Naive thymus-derived CD8-positive, alpha-beta T cell (primary cell): ENCODE results near the gene MYCT1. TPM values are rescaled to one million over a fixed set of nuclear protein-coding genes. Genes with fewer than 3 reads are reported as not detected.
"Not testable (repeated sequence)": the region's sequence is repeated elsewhere in the genome, so short reads cannot be mapped to it uniquely, and the experiment has no call there.

Source experiments
- ATAC-seq, 2 donors: fragments of 150-1000 bp; cut with Tn5 transposase in 1 of 2; sonication (Bioruptor Pico), chemical (Tn5 transposase) in 1 of 2; 1 replicate in 1 of 2; 2 replicates in 1 of 2; pipeline ENCODE4 v1.10.0; 2021; ENCODE audit warnings: mild to moderate bottlenecking in 2 of 2, moderate library complexity in 2 of 2
- POLR2A ChIA-PET: fragments of 350-600 bp; sonication (Branson Sonifier 250); formaldehyde crosslinking; loops from one replicate; lab custom pipeline; 2021; ENCODE audit warnings: antibody characterized with exemption; lab: Charles Lee
- DNase-seq, 10 donors: peaks; one replicate each; pipeline versions ENCODE4 v3.0.0 to v3.0.0-alpha.2; 2020 to 2022
- H3K27ac Mint-ChIP-seq, 10 donors: one replicate each; pipeline ENCODE4 v1.8.0; 2020 to 2022; ENCODE audit warnings: mild to moderate bottlenecking in 10 of 10, mixed read lengths in 10 of 10, moderate library complexity in 4 of 10, inconsistent platforms in 1 of 10
- H3K27me3 Mint-ChIP-seq, 5 donors: one replicate each; pipeline ENCODE4 v1.8.0; 2021 to 2022; ENCODE audit warnings: mixed read lengths in 5 of 5
- H3K36me3 Mint-ChIP-seq, 3 donors: one replicate each; pipeline ENCODE4 v1.8.0; 2020 to 2022; ENCODE audit warnings: mixed read lengths in 3 of 3, mild to moderate bottlenecking in 2 of 3, inconsistent platforms in 1 of 3
- H3K4me1 Mint-ChIP-seq, 4 donors: one replicate each; pipeline ENCODE4 v1.8.0; 2021 to 2022; ENCODE audit warnings: mixed read lengths in 4 of 4
- H3K4me3 Mint-ChIP-seq, 10 donors: one replicate each; pipeline ENCODE4 v1.8.0; 2020 to 2022; ENCODE audit warnings: mild to moderate bottlenecking in 10 of 10, mixed read lengths in 10 of 10, moderate library complexity in 6 of 10, inconsistent platforms in 1 of 10
- H3K9me3 Mint-ChIP-seq, 9 donors: one replicate each; pipeline ENCODE4 v1.8.0; 2020 to 2022; ENCODE audit warnings: mixed read lengths in 9 of 9, mild to moderate bottlenecking in 3 of 9, inconsistent platforms in 1 of 9, moderate library complexity in 1 of 9
- polyA plus RNA-seq, 3 donors: library from polyadenylated mRNA; unstranded; fragments of 300-500 nt; fragmentation: Illumina TruSeq; gene quantifications; one replicate each; pipeline ENCODE4 v1.2.3, GENCODE V29; 2021
- total RNA-seq, 8 experiments: library from RNA in 2 of 8; stranded (reverse) in 2 of 8; gene quantifications; one replicate each; pipeline ENCODE4 v1.2.3 and lab custom pipeline; 2021 to 2026

The MYCT1 gene, protein sequence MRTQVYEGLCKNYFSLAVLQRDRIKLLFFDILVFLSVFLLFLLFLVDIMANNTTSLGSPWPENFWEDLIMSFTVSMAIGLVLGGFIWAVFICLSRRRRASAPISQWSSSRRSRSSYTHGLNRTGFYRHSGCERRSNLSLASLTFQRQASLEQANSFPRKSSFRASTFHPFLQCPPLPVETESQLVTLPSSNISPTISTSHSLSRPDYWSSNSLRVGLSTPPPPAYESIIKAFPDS
- not detected for total RNA-seq
- polyA plus RNA-seq: not detected
- total RNA-seq (lab: John Stamatoyannopoulos, UW): 0 to 0.09 (median 0) reads per million in 6 experiments

GRCh38 chr6:152697634-152698033 is at the start of gene MYCT1:
Gene MYCT1 (plus strand): TSS chr6:152697897. CDS start chr6:152697903, 6 bp downstream.
- DNase-seq (no peak), ATAC-seq (no peak)
- Mint-ChIP-seq H3K36me3 (no peaks in the 10 kb centered on the region), H3K27me3 (peaks cover 0 to 19% (median 13%) of the 10 kb centered on the region in 5 donors), H3K4me3 (no peak within 1 kb of the TSS), H3K27ac (no peak within 1 kb of the TSS), H3K9me3 (no peaks in the 10 kb centered on the region), H3K4me1 (no peaks in the 10 kb centered on the region)
- POLR2A ChIA-PET: no interaction called here

DNA sequence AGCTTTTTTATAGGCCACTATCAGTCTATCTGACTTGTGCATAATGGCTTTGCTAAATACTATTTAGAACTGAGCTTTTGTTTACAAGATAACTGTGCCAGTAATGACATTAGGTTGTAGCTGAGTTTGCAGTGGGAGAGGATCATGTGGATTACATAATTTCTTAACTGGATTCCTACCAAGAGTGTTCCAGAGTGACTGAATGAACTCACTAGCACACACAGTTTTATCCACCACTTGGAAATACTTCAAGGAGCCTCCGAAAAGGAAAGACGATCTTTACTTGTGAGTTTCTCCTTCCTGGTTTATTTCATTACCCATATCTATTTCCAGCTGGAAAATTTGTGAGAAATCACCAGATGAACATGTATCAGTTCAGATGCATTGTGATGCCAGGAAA is 49.6 kb upstream of the MYCT1 start:
- no peak for ATAC-seq
- Mint-ChIP-seq H3K27me3 (peaks cover 15 to 40% (median 19%) of the 10 kb centered on the region in 5 donors), H3K36me3 (no peaks in the 10 kb centered on the region), H3K9me3 (peaks cover 0 to 2% (median 0%) of the 10 kb centered on the region in 9 donors), H3K4me3 (no peak overlapping the region), H3K27ac (no peak overlapping the region), H3K4me1 (no peaks in the 10 kb centered on the region)
- DNase-seq: no peak
- POLR2A ChIA-PET: no interaction called here

- Mint-ChIP-seq H3K4me1 (no peaks in the 10 kb centered on the region), H3K27me3 (peaks cover 11 to 18% (median 16%) of the 10 kb centered on the region in 5 donors), H3K36me3 (no peaks in the 10 kb centered on the region), H3K9me3 (no peaks in the 10 kb centered on the region), H3K4me3 (no peak overlapping the region), H3K27ac (no peak overlapping the region)
- no peak for DNase-seq
- POLR2A ChIA-PET: no interaction called here
- no peak for ATAC-seq
These were observed 45.7 kb upstream of the MYCT1 start for GRCh38 chr6:152651986-152652385.

DNA sequence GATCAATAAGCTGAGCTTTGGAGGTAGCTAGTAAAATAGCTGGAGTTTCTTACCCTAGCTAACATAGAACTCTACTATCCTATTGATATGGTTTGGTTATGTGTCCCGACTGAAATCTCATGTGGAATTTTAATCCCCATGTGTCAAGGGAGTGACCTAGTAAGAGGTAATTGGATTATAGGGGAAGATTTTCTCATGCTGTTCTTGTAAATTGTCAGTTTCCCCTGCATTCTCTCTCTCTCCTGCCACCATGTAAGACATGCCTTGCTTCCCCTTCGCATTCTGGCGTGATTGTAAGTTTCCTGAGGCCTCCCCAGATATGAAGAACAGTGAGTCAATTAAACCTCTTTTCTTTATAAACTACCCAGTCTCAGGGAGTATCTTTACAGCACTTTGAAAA is 35.9 kb upstream of the MYCT1 start:
- ATAC-seq (no peak), DNase-seq (no peak)
- Mint-ChIP-seq H3K4me3 (no peak overlapping the region), H3K9me3 (peaks cover 0 to 4% (median 2%) of the 10 kb centered on the region in 9 donors), H3K27ac (no peak overlapping the region), H3K27me3 (peaks cover 0 to 2% (median 0%) of the 10 kb centered on the region in 5 donors), H3K36me3 (peaks cover 0 to 2% (median 0%) of the 10 kb centered on the region in 3 donors), H3K4me1 (no peaks in the 10 kb centered on the region)
- POLR2A ChIA-PET: no interaction called here

GRCh38 chr6:152669895-152670294 is 27.8 kb upstream of the MYCT1 start:
- H3K36me3 Mint-ChIP-seq: peaks cover 0 to 4% (median 0%) of the 10 kb centered on the region in 3 donors
- no peak for DNase-seq
- ATAC-seq: no peak
- POLR2A ChIA-PET: no interaction called here
- peaks cover 0 to 10% (median 6%) of the 10 kb centered on the region in 5 donors for H3K27me3 Mint-ChIP-seq
- H3K27ac Mint-ChIP-seq: no peak overlapping the region
- H3K4me1 Mint-ChIP-seq: no peaks in the 10 kb centered on the region
- peaks cover 0 to 13% (median 2%) of the 10 kb centered on the region in 9 donors for H3K9me3 Mint-ChIP-seq
- H3K4me3 Mint-ChIP-seq: no peak overlapping the region

DNA sequence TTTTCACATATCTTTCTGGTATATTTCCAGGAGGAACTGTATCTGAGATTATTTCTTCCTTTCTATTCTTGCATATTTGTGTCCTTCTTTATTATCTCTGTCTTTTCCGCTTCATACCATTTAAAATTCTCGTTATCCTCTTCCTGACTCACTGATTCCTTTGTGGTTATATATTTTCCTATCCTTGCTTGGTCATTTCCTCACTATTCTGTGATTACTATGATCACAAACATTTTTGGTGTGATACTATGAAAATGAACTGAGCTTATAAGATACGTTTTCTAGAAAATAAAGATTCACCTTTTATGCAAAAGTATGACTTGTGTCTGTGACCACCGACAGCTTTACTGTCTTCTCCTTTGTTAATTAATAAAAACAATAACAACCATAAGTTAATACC is 26.5 kb upstream of the MYCT1 start:
- H3K36me3 Mint-ChIP-seq: peaks cover 0 to 4% (median 0%) of the 10 kb centered on the region in 3 donors
- no peak for ATAC-seq
- POLR2A ChIA-PET: no interaction called here

DNA sequence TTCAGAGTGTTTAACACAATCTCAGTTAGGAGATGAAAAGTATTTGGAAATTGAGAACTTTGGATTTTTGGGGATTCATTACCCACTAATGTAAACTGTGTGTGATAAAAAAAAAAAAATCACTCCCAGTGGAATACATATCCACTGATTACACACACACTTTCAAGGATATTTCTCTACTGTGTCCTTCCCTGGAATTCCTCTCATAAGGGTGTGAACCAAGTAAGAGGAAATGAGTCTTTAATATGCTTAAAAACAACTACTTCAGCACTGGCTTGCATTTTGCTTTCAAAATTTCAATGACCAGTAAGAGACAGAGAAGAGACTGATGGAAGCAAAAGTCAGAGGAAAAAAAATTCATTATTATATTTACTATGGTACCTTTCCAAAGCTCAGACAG is 24.5 kb upstream of the MYCT1 start:
- H3K36me3 Mint-ChIP-seq: no peaks in the 10 kb centered on the region
- H3K9me3 Mint-ChIP-seq: peaks cover 0 to 3% (median 0%) of the 10 kb centered on the region in 9 donors
- no peak overlapping the region for H3K27ac Mint-ChIP-seq
- POLR2A ChIA-PET: no interaction called here
- DNase-seq (no peak), ATAC-seq (no peak)
- no peak overlapping the region for H3K4me3 Mint-ChIP-seq
- H3K4me1 Mint-ChIP-seq: no peaks in the 10 kb centered on the region
- H3K27me3 Mint-ChIP-seq: peaks cover 0 to 10% (median 4%) of the 10 kb centered on the region in 5 donors

More for the DNA sequence above, 26.5 kb upstream of the MYCT1 start:
- no peaks in the 10 kb centered on the region for H3K4me1 Mint-ChIP-seq
- H3K27ac Mint-ChIP-seq: no peak overlapping the region
- H3K9me3 Mint-ChIP-seq: peaks cover 0 to 13% (median 3%) of the 10 kb centered on the region in 9 donors
- no peak for DNase-seq
- no peak overlapping the region for H3K4me3 Mint-ChIP-seq
- H3K27me3 Mint-ChIP-seq: peaks cover 0 to 10% (median 6%) of the 10 kb centered on the region in 5 donors

DNA sequence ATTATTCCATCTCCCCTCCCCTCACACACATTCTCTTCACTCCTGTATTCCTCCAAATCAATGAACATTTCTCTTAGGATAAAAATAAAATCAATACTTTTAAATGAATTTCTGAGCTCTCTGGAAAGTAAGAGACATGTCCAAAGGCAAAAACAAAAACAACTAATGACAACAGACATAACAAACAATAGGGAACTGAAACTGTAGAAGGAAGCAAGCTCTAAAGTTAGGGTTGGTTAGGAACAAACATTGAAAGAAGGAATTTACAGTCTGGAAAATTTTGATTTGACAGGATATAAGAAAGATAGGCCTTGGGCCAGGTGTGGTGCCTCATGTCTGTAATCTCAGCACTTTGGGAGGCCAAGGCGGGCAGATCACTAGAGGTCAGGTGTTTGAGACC is 17.5 kb upstream of the MYCT1 start:
- peaks cover 0 to 4% (median 0%) of the 10 kb centered on the region in 9 donors for H3K9me3 Mint-ChIP-seq
- H3K36me3 Mint-ChIP-seq: no peaks in the 10 kb centered on the region
- DNase-seq (no peak), ATAC-seq (no peak)
- H3K27me3 Mint-ChIP-seq: peaks cover 2 to 17% (median 5%) of the 10 kb centered on the region in 5 donors
- no peak overlapping the region for H3K27ac Mint-ChIP-seq
- POLR2A ChIA-PET: no interaction called here
- H3K4me3 Mint-ChIP-seq: no peak overlapping the region
- H3K4me1 Mint-ChIP-seq: no peaks in the 10 kb centered on the region

GRCh38 chr6:152680879-152681517 is 16.7 kb upstream of the MYCT1 start:
- Mint-ChIP-seq H3K36me3 (no peaks in the 10 kb centered on the region), H3K4me3 (no peak overlapping the region), H3K27me3 (peaks cover 2 to 17% (median 5%) of the 10 kb centered on the region in 5 donors), H3K9me3 (peaks cover 0 to 4% (median 0%) of the 10 kb centered on the region in 9 donors), H3K27ac (peak overlapping the region in 1 of 10 donors; percentile 53), H3K4me1 (no peaks in the 10 kb centered on the region)
- ATAC-seq: no peak
- POLR2A ChIA-PET: no interaction called here
- no peak for DNase-seq

DNA sequence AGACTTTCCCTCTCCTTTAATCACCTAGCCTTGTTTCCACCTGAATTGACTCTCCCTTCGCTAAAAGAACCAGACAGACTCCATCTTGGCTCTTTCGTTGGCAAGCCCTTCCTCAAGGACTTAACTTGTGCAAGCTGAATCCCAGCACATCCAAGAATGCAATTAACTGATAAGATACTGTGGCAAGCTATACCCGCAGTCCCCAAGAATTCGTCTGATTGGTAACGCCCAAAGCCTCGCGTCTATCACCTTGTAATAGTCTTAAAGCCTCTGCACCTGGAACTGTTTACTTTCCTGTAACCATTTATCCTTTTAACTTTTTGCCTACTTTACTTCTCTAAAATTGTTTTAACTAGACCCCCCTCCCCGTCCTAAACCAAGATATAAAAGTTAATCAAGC is 15.6 kb upstream of the MYCT1 start:
- DNase-seq: no peak
- Mint-ChIP-seq H3K4me1 (no peaks in the 10 kb centered on the region), H3K4me3 (no peak overlapping the region), H3K27ac (no peak overlapping the region), H3K36me3 (no peaks in the 10 kb centered on the region), H3K9me3 (peaks cover 0 to 3% (median 0%) of the 10 kb centered on the region in 9 donors), H3K27me3 (peaks cover 2 to 17% (median 5%) of the 10 kb centered on the region in 5 donors)
- ATAC-seq: no peak
- POLR2A ChIA-PET: no interaction called here

- H3K4me3 Mint-ChIP-seq, H3K36me3 Mint-ChIP-seq, DNase-seq, H3K27ac Mint-ChIP-seq, POLR2A ChIA-PET, H3K4me1 Mint-ChIP-seq, ATAC-seq, H3K9me3 Mint-ChIP-seq: not testable (repeated sequence)
- peaks cover 2 to 17% (median 5%) of the 10 kb centered on the region in 5 donors for H3K27me3 Mint-ChIP-seq
These were observed 14.8 kb upstream of the MYCT1 start for GRCh38 chr6:152682935-152683334.

DNA sequence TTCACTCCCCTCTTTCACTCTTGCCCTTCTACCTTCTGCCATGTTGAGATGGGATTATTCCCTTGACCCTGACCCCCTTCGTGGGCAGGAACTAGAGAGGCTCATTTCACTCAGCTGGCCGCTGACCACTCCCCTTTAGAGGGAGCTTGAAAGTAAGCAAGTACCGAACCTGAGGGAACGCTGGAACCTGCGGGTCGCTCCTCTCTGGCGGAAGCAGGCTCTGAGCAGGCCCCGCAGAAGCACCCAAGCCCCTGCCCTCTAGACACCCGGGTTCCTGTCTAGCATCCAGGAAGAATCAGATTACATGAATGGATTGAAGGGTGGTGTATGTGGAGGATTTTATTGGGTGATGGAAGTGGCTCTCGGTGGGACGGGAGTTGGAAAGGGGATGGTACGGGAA is 11.9 kb upstream of the MYCT1 start:
- Mint-ChIP-seq H3K4me1 (no peaks in the 10 kb centered on the region), H3K36me3 (no peaks in the 10 kb centered on the region), H3K4me3 (no peak overlapping the region), H3K9me3 (no peaks in the 10 kb centered on the region), H3K27me3 (peaks cover 0 to 3% (median 0%) of the 10 kb centered on the region in 5 donors), H3K27ac (no peak overlapping the region)
- no peak for DNase-seq
- POLR2A ChIA-PET: no interaction called here
- ATAC-seq: no peak

- Mint-ChIP-seq H3K4me1 (no peaks in the 10 kb centered on the region), H3K27me3 (peaks cover 0 to 13% (median 9%) of the 10 kb centered on the region in 5 donors), H3K9me3 (no peaks in the 10 kb centered on the region), H3K4me3 (no peak overlapping the region), H3K27ac (no peak overlapping the region), H3K36me3 (no peaks in the 10 kb centered on the region)
- DNase-seq: no peak
- POLR2A ChIA-PET: interaction anchor here (0.6 kb wide), 1 partner anchor 30 kb away, joined by 5 read pairs; no protein-coding TSS in a partner anchor
- ATAC-seq: no peak
These were observed 2.2 kb upstream of the MYCT1 start for GRCh38 chr6:152695372-152696045.
